Psoas muscle (tissue), 8 donors: ENCODE results near the gene SLC4A9. TPM values are rescaled to one million over a fixed set of nuclear protein-coding genes. Genes with fewer than 3 reads are reported as not detected.

ENCODE experiments used
- ATAC-seq, 4 donors: fragments of 200-7000 bp; cut with Tn5 transposase; one replicate each; pipeline ENCODE4 v1.9.1; 2020; ENCODE audit warnings: moderate library complexity in 3 of 4, mild to moderate bottlenecking in 2 of 4
- DNase-seq, 2 donors: peaks; one replicate each; pipeline ENCODE4 v3.0.0-alpha.2; 2020
- H3K27ac ChIP-seq: fragments of 200-600 bp; one replicate; pipeline ENCODE4 v1.8.0; 2022
- H3K27me3 ChIP-seq, 3 donors: fragments of 200-600 bp in 1 of 3; one replicate each; pipeline versions ENCODE4 v1.6.1 to v1.8.0; 2013 to 2022; ENCODE audit warnings: low read length in 2 of 3, mild to moderate bottlenecking in 2 of 3, moderate library complexity in 1 of 3; ENCODE audit not compliant: insufficient read depth in 3 of 3
- H3K36me3 ChIP-seq, 2 donors: fragments of 200-600 bp in 1 of 2; one replicate each; pipeline versions ENCODE4 v1.6.1 to v1.8.0; 2013 to 2022; ENCODE audit warnings: low read depth in 1 of 2, mild to moderate bottlenecking in 1 of 2, moderate library complexity in 1 of 2; ENCODE audit not compliant: insufficient read depth in 1 of 2
- H3K4me1 ChIP-seq: fragments of 200-600 bp; one replicate; pipeline ENCODE4 v1.8.0; 2022
- H3K4me3 ChIP-seq: fragments of 200-600 bp; one replicate; pipeline ENCODE4 v1.8.0; 2022; ENCODE audit warnings: mild to moderate bottlenecking
- H3K9me3 ChIP-seq: fragments of 200-600 bp; one replicate; pipeline ENCODE4 v1.8.0; 2022
- CTCF ChIP-seq: fragments of 200-600 bp; IDR thresholded peaks from one replicate; pipeline ENCODE4 v1.8.0; 2022; ENCODE audit warnings: antibody characterized with exemption
- WGBS, 3 donors: extraction: QIAGEN DNeasy Blood & Tissue Kit; methylation state at CpG; one replicate each; pipeline versions ENCODE4 v1.1.6 to v1.1.7; 2013; 5-methylcytosine and 5-hydroxymethylcytosine counted together
- intact Hi-C, 2 donors: fragments of 100-400 bp; cut with DNase I; formaldehyde crosslinking; loops; one replicate each; pipeline versions ENCODE4 v1.11.0 to v1.14.2; 2022
- polyA plus RNA-seq, 3 donors: library from polyadenylated mRNA; stranded (reverse); fragments of 200-250 nt; gene quantifications; one replicate each; pipeline ENCODE4 v1.2.3, GENCODE V29; 2013
- total RNA-seq, 4 donors: library from RNA; stranded (reverse); fragmentation: NEBNext Ultra II Directional in 2 of 4; extraction: Animal tissue kit (Norgen Biotek cat#: 25700) in 2 of 4; gene quantifications; one replicate each; pipeline versions ENCODE4 v1.2.1 to v1.2.4, GENCODE V29; 2021 to 2023
- donor health status: healthy with polysubstance abuse.
- donor health status: DM: no; HTN: no; CAD: no; lungs with moderate emphysema.
- donor health status: Bipolar disorder and iron deficiency.
- donor health status: healthy.
- donor health status: DM: yes; HTN: yes; CAD: no.
- donor health status: DM: no; HTN: no; CAD: no.
- donor health status: DM: no; HTN: no; CAD: no.
- donor health status: DM: yes; HTN: yes; CAD: no.

The SLC4A9 gene
- total and polyA plus RNA-seq, 7 donors = 0.09 TPM; not detected in 6

- Histone ChIP-seq H3K4me3 (no peak overlapping the region), H3K36me3 (no peaks in the 10 kb centered on the region), H3K27me3 (no peaks in the 10 kb centered on the region), H3K4me1 (no peaks in the 10 kb centered on the region), H3K27ac (no peak overlapping the region), H3K9me3 (no peaks in the 10 kb centered on the region)
- ATAC-seq (no peak), DNase-seq (no peak)
- intact Hi-C loops = no loop called here
- 90 to 92% (median 91%) methylated on average over 3 of the region's 3 CpGs for WGBS, 3 donors
- TF ChIP-seq CTCF = no peak
Measured at GRCh38 chr5:140364472-140364765, 4.4 kb downstream of the SLC4A9 start.

DNA sequence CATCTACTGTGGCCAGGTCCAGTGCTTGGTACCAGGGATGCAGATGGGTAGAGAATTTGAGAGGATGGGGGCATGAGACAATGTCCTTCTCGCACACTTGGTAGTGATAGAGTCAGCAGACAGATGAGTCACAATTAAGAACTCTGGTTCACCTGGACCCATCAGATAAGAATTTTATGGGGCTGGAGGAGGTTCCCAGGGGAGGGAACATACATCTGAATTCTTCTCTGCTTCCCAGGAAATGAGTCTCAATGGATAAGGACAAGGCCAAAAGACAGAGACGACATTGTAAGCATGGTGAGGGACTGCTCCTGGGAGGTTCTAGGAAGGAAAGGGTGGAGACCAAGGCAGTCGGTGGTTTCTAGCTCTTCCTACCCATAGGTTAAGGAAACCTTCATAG lies 5.3 kb downstream of the SLC4A9 start:
- WGBS, 3 donors = 66 to 80% (median 76%) methylated on average over 3 of the region's 3 CpGs
- no peak overlapping the region for H3K4me3 ChIP-seq
- H3K4me1 ChIP-seq = no peaks in the 10 kb centered on the region
- H3K27ac ChIP-seq = no peak overlapping the region
- H3K9me3 ChIP-seq = no peaks in the 10 kb centered on the region
- H3K36me3 ChIP-seq = no peaks in the 10 kb centered on the region
- intact Hi-C loops = no loop called here
- TF ChIP-seq CTCF = no peak
- ATAC-seq (no peak), DNase-seq (no peak)
- H3K27me3 ChIP-seq = no peaks in the 10 kb centered on the region

DNA sequence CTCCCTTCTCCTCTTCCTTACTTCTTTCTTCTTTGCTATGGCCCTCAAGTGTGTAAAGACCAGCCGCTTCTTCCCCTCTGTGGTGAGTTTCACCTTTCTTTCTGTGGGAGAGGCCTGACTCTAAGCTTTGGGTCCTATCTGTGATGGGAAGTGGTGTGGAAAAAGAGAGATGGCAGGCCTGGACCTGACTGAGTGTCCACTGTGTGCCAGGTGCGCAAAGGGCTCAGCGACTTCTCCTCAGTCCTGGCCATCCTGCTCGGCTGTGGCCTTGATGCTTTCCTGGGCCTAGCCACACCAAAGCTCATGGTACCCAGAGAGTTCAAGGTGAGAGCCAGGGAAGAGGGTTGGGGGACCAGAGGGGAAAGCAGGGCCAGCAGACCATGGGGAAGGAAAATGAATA lies 5.9 kb downstream of the SLC4A9 start:
- Histone ChIP-seq H3K27ac (no peak overlapping the region), H3K9me3 (no peaks in the 10 kb centered on the region), H3K4me3 (no peak overlapping the region), H3K36me3 (no peaks in the 10 kb centered on the region), H3K27me3 (no peaks in the 10 kb centered on the region), H3K4me1 (no peaks in the 10 kb centered on the region)
- no peak for DNase-seq
- ATAC-seq = no peak
- TF ChIP-seq CTCF = no peak
- intact Hi-C loops = no loop called here
- WGBS, 3 donors = 90 to 97% (median 92%) methylated on average over 4 of the region's 4 CpGs

DNA sequence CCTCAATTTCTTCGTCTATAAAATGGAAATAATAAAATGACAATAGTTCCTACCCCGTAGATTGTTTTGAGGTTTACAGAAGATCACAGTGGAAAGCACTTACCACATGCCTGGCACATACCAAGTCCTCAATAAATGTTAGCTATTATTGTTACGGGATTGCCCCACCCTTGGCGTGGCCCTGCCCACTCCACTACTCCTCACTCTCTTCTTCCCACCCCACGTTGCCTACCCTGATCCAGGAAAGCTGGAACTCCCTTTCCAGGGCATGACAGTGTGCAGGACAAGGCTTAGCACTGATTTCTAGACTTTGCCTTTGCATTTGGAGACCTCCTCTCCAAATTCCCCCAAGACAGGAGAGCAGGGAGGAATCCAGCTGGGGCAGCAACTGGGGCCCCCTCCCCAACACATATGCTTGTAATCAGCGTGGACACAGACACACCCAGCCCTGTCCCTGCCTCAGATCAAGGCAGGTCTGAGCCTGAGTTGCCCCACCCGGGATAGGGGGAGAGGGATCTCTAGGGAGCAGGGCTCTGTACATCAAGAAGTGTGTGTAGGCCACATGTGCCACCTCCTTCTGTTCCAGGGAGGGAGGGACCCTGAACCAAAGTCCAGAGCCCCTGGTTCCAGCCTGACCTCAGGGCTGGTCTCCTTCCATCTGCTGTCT lies 6.7 kb downstream of the SLC4A9 start:
- intact Hi-C loops = no loop called here
- no peaks in the 10 kb centered on the region for H3K36me3 ChIP-seq
- no peak overlapping the region for H3K27ac ChIP-seq
- no peak for DNase-seq
- H3K4me3 ChIP-seq = no peak overlapping the region
- H3K27me3 ChIP-seq = no peaks in the 10 kb centered on the region
- 65 to 77% (median 75%) methylated on average over 7 of the region's 7 CpGs for WGBS, 3 donors
- TF ChIP-seq CTCF = no peak
- no peak for ATAC-seq
- H3K4me1 ChIP-seq = no peaks in the 10 kb centered on the region
- no peaks in the 10 kb centered on the region for H3K9me3 ChIP-seq

- Histone ChIP-seq H3K4me1 (no peaks in the 10 kb centered on the region), H3K27me3 (no peaks in the 10 kb centered on the region), H3K9me3 (no peaks in the 10 kb centered on the region), H3K4me3 (no peak overlapping the region), H3K36me3 (no peaks in the 10 kb centered on the region), H3K27ac (no peak overlapping the region)
- ATAC-seq (no peak), DNase-seq (no peak)
- no peak for TF ChIP-seq CTCF
- 88 to 91% (median 90%) methylated on average over 8 of the region's 8 CpGs for WGBS, 3 donors
- intact Hi-C loops = no loop called here
Measured at GRCh38 chr5:140367256-140368013, 7.4 kb downstream of the SLC4A9 start.
